GM12878 (cell line): ENCODE measurements around the gene PRR16. TPM values are rescaled to one million over a fixed set of nuclear protein-coding genes. Genes with fewer than 3 reads are reported as not detected.

ENCODE experiments used
- CREM ChIP-seq: IDR thresholded peaks from 2 replicates; pipeline ENCODE4 v1.6.1; 2014; ENCODE audit warnings: antibody characterized with exemption, low read depth
- CUX1 ChIP-seq: IDR thresholded peaks from 2 replicates; pipeline ENCODE4 v1.6.1; 2012; ENCODE audit warnings: improper control_type of control experiment, low read depth, low read length; ENCODE audit not compliant: insufficient replicate concordance
- FOXK2 ChIP-seq: fragments of 450-650 bp; IDR thresholded peaks from 2 replicates; pipeline ENCODE4 v1.6.1; 2017; ENCODE audit warnings: mild to moderate bottlenecking, moderate library complexity
- IKZF1 ChIP-seq: fragments of 450-650 bp; conservative IDR thresholded peaks from 2 replicates; pipeline ENCODE4 v1.6.1; 2017; ENCODE audit warnings: antibody characterized with exemption, mild to moderate bottlenecking
- SKIL ChIP-seq: fragments of 450-650 bp; IDR thresholded peaks from 2 replicates; pipeline ENCODE4 v1.6.1; 2017; ENCODE audit warnings: mild to moderate bottlenecking, low read depth, inconsistent platforms; ENCODE audit not compliant: poor library complexity, severe bottlenecking
- TCF12 ChIP-seq: IDR thresholded peaks from 2 replicates; pipeline ENCODE4 v1.6.1; 2011; ENCODE audit warnings: low read depth, mild to moderate bottlenecking, low read length
- ZBTB4 ChIP-seq: fragments of 450-650 bp; formaldehyde crosslinking; IDR thresholded peaks from 2 replicates; pipeline ENCODE4 v1.4.0; 2022; ENCODE audit warnings: mild to moderate bottlenecking, moderate library complexity
- ZNF592 ChIP-seq: fragments of 450-650 bp; IDR thresholded peaks from 2 replicates; pipeline ENCODE4 v1.6.1; 2017; ENCODE audit warnings: mild to moderate bottlenecking, moderate library complexity
- polyA plus RNA-seq, 11 experiments: library from polyadenylated mRNA; depleted of rRNA in 4 of 11; unstranded in 6 of 11; stranded (reverse) in 5 of 11; fragments of >200 nt; fragmentation: Nextera tagmentation in 4 of 11; fragmentation: Illumina TruSeq in 1 of 11; extraction: Ambion mirVana in 4 of 11; extraction: Trizol in 1 of 11; gene quantifications; 1 replicate in 1 of 11; 2 replicates in 10 of 11; pipeline versions ENCODE4 v1.2.1 to v1.2.3, GENCODE V29; 2011 to 2016; ENCODE audit warnings: inconsistent platforms in 2 of 11, missing spikeins in 2 of 11, low read depth in 1 of 11
- total RNA-seq, 4 experiments: library from RNA; depleted of rRNA in 3 of 4; stranded (reverse); fragments of >200 nt in 3 of 4; fragmentation: Illumina TruSeq in 1 of 4; extraction: Trizol in 1 of 4; gene quantifications; 2 replicates each; pipeline versions ENCODE4 v1.2.1 to v1.2.3, GENCODE V29; 2013 to 2021

PRR16 gene
- total and polyA plus RNA-seq, 10 of the 15 experiments (the other 5 are each of a cell fraction or from before 2014, with no cell fraction given), result not detected

DNA sequence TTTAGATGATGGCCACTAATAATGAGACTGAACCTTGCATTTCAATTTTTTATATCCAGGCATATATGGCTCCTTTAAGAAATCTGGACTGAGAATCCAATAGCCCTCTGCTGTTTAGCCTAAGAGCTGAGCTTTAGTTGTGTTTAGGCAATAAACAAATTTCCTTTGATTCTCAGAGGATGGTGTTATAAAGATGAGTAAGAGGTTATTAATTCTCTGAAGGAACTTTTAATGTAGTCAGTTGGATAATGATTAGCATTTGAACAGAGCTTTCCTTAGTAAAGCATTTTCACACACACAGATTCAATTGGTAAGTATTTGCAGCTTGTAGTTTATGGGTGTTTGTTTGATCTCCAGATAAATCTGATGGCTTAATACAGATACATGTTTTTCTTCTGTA lies 149.6 kb downstream of the PRR16 start (continued):
- TF ChIP-seq CUX1 (no peak), FOXK2 (no peak), SKIL (no peak), CREM (no peak), ZNF592 (no peak), ZBTB4 (CRISPR knock-in tag) (no peak), IKZF1 (no peak), TCF12 (no peak)
- TF ChIP-seq, all 136 proteins: peak for 0
